B cell (primary cell): ENCODE measurements around the gene RAB3C.

Experiments
- CTCF ChIP-seq: fragments of 200-600 bp; IDR thresholded peaks from one replicate; pipeline ENCODE4 v1.8.0; 2022; ENCODE audit warnings: antibody characterized with exemption, mild to moderate bottlenecking
- EZH2 ChIP-seq: IDR thresholded peaks from 2 replicates; pipeline ENCODE4 v1.6.1; 2012; ENCODE audit warnings: borderline replicate concordance, low read depth, mild to moderate bottlenecking, moderate library complexity, low read length; ENCODE audit not compliant: insufficient read depth, poor library complexity, severe bottlenecking

GRCh38 chr5:58803056-58803455 lies 220.2 kb downstream of the RAB3C start:
- TF ChIP-seq CTCF (no peak), EZH2 (no peak)
